ENCODE results near the gene RAMP1.

DNA sequence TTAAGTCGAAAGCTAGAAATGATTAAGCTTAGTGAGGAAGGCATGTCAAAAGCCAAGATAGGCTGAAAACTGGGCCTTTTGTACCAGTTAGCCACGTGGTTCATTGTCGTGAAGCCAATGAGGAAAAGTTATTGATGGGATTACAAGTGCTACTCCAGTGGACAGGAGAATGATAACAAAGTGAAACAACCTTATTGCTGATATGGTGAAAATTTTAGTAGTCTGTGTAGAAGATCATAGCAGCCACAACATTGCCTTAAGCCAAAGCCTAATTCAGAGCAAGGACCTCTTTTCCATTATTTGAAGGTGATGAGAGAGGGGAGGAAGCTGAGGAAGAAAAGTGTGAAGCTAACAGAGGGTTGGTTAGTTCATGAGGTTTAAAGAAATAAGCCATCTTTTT is 24.1 kb upstream of the RAMP1 start:
- TF ChIP-seq NR2F2 (IDR thresholded peaks at IDR 0.05) (no peak), HNF4A (conservative IDR thresholded peaks at IDR 0.05) (no peak), CTCF (IDR thresholded peaks at IDR 0.05; ENCODE audit: low read depth, low read length, missing input control) (no peak), RXRA (IDR thresholded peaks at IDR 0.05) (no peak), TAF1 (conservative IDR thresholded peaks at IDR 0.05) (no peak), YY1 (IDR thresholded peaks at IDR 0.05) (no peak)
- TF ChIP-seq, protein P1, sequence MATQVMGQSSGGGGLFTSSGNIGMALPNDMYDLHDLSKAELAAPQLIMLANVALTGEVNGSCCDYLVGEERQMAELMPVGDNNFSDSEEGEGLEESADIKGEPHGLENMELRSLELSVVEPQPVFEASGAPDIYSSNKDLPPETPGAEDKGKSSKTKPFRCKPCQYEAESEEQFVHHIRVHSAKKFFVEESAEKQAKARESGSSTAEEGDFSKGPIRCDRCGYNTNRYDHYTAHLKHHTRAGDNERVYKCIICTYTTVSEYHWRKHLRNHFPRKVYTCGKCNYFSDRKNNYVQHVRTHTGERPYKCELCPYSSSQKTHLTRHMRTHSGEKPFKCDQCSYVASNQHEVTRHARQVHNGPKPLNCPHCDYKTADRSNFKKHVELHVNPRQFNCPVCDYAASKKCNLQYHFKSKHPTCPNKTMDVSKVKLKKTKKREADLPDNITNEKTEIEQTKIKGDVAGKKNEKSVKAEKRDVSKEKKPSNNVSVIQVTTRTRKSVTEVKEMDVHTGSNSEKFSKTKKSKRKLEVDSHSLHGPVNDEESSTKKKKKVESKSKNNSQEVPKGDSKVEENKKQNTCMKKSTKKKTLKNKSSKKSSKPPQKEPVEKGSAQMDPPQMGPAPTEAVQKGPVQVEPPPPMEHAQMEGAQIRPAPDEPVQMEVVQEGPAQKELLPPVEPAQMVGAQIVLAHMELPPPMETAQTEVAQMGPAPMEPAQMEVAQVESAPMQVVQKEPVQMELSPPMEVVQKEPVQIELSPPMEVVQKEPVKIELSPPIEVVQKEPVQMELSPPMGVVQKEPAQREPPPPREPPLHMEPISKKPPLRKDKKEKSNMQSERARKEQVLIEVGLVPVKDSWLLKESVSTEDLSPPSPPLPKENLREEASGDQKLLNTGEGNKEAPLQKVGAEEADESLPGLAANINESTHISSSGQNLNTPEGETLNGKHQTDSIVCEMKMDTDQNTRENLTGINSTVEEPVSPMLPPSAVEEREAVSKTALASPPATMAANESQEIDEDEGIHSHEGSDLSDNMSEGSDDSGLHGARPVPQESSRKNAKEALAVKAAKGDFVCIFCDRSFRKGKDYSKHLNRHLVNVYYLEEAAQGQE (IDR thresholded peaks at IDR 0.05), result no peak

All from liver (tissue), 3 donors.